ENCODE data around the gene CYP26C1.

- TF ChIP-seq POLR2A (IDR thresholded peaks at IDR 0.05; ENCODE audit: low read length) (no peak), GATA1 (IDR thresholded peaks at IDR 0.05; ENCODE audit: low read depth, low read length) (no peak)
These were observed 55.2 kb downstream of the CYP26C1 start for GRCh38 chr10:93115661-93116383.

Measured in erythroblast (primary cell).